HepG2 (cell line): ENCODE data around the gene NGFR. TPM values are rescaled to one million over a fixed set of nuclear protein-coding genes. Genes with fewer than 3 reads are reported as not detected.
A peak's percentile ranks its signal among the peaks of the same experiment; 100 is the strongest.

Experiments
- ATF1 ChIP-seq: IDR thresholded peaks from 2 replicates; pipeline ENCODE4 v1.6.1; 2016; ENCODE audit warnings: mild to moderate bottlenecking, control low read depth
- JDP2 ChIP-seq: sonication (generic); formaldehyde crosslinking; IDR thresholded peaks from 2 replicates; pipeline ENCODE4 v1.8.1; 2022; ENCODE audit warnings: missing genetic modification reagents, borderline replicate concordance
- MAF1 ChIP-seq: sonication (generic); formaldehyde crosslinking; IDR thresholded peaks from 2 replicates; pipeline ENCODE4 v1.5.0; 2020; ENCODE audit warnings: missing genetic modification reagents, borderline replicate concordance
- MXD1 ChIP-seq: sonication (generic); formaldehyde crosslinking; IDR thresholded peaks from 2 replicates; pipeline ENCODE4 v1.4.0; 2020; ENCODE audit warnings: mild to moderate bottlenecking, missing genetic modification reagents
- NR2F6 ChIP-seq, 2 experiments: IDR thresholded peaks; 2 replicates each; pipeline ENCODE4 v1.6.1; 2016; ENCODE audit warnings: antibody characterized with exemption in 1 of 2, mild to moderate bottlenecking in 1 of 2
- PHF20 ChIP-seq: sonication (generic); formaldehyde crosslinking; IDR thresholded peaks from 2 replicates; pipeline ENCODE4 v1.5.0; 2020; ENCODE audit warnings: mild to moderate bottlenecking, missing genetic modification reagents
- PRDM10 ChIP-seq: sonication (generic); formaldehyde crosslinking; IDR thresholded peaks from 2 replicates; pipeline ENCODE4 v1.4.0; 2020; ENCODE audit warnings: low read depth, missing genetic modification reagents
- RBFOX2 ChIP-seq: fragments of 200-400 bp; formaldehyde crosslinking; IDR thresholded peaks from 2 replicates; pipeline ENCODE4 v1.6.1; 2017; ENCODE audit warnings: low read depth, mild to moderate bottlenecking, low read length
- RCOR2 ChIP-seq: IDR thresholded peaks from 2 replicates; pipeline ENCODE4 v1.6.1; 2016; ENCODE audit warnings: missing biosample characterization, missing genetic modification reagents
- SMAD1 ChIP-seq: sonication (generic); formaldehyde crosslinking; IDR thresholded peaks from 2 replicates; pipeline ENCODE4 v1.4.0; 2020; ENCODE audit warnings: missing genetic modification reagents, low read depth, mild to moderate bottlenecking, borderline replicate concordance
- SOX6 ChIP-seq, 2 experiments: fragments of 450-650 bp in 1 of 2; sonication (generic) in 1 of 2; formaldehyde crosslinking in 1 of 2; IDR thresholded peaks; 2 replicates each; pipeline versions ENCODE4 v1.4.0 to v1.6.1; 2017 to 2020; ENCODE audit warnings: antibody characterized with exemption in 1 of 2, mild to moderate bottlenecking in 1 of 2, missing genetic modification reagents in 1 of 2
- SP4 ChIP-seq: sonication (generic); formaldehyde crosslinking; IDR thresholded peaks from 2 replicates; pipeline ENCODE4 v1.8.1; 2023; ENCODE audit warnings: mild to moderate bottlenecking, missing genetic modification reagents
- YY1 ChIP-seq: IDR thresholded peaks from 2 replicates; pipeline ENCODE4 v1.6.1; 2011; ENCODE audit warnings: low read length, low read depth, moderate library complexity, mild to moderate bottlenecking; ENCODE audit not compliant: insufficient read depth, insufficient replicate concordance
- ZNF446 ChIP-seq: sonication (generic); formaldehyde crosslinking; IDR thresholded peaks from 2 replicates; pipeline ENCODE4 v1.5.0; 2020; ENCODE audit warnings: mild to moderate bottlenecking, missing genetic modification reagents
- ZNF510 ChIP-seq: sonication (generic); formaldehyde crosslinking; IDR thresholded peaks from 2 replicates; pipeline ENCODE4 v1.4.0; 2020; ENCODE audit warnings: low read depth, mild to moderate bottlenecking, missing genetic modification reagents
- ZNF513 ChIP-seq: sonication (generic); formaldehyde crosslinking; conservative IDR thresholded peaks from 2 replicates; pipeline ENCODE4 v1.5.0; 2020; ENCODE audit warnings: missing genetic modification reagents
- ZNF607 ChIP-seq: sonication (generic); formaldehyde crosslinking; IDR thresholded peaks from 2 replicates; pipeline ENCODE4 v1.5.1; 2020; ENCODE audit warnings: missing genetic modification reagents, mild to moderate bottlenecking, borderline replicate concordance
- ZNF619 ChIP-seq: sonication (generic); formaldehyde crosslinking; IDR thresholded peaks from 2 replicates; pipeline ENCODE4 v1.4.0; 2020; ENCODE audit warnings: mild to moderate bottlenecking, missing genetic modification reagents
- ZNF724P ChIP-seq: sonication (generic); formaldehyde crosslinking; IDR thresholded peaks from 2 replicates; pipeline ENCODE4 v1.8.0; 2022; ENCODE audit warnings: missing genetic modification reagents, borderline replicate concordance
- ZSCAN25 ChIP-seq: sonication (generic); formaldehyde crosslinking; IDR thresholded peaks from 2 replicates; pipeline ENCODE4 v1.8.0; 2022; ENCODE audit warnings: mild to moderate bottlenecking, missing genetic modification reagents
- polyA plus RNA-seq, 8 experiments: library from polyadenylated mRNA; depleted of rRNA in 3 of 8; stranded (reverse) in 7 of 8; unstranded in 1 of 8; fragments of >200 nt; fragmentation: Illumina TruSeq in 4 of 8; extraction: Trizol in 4 of 8; gene quantifications; 2 replicates each; pipeline versions ENCODE4 v1.2.1 to v1.2.3, GENCODE V29; 2011 to 2016; ENCODE audit warnings: low read depth in 4 of 8, missing spikeins in 1 of 8, mixed read lengths in 1 of 8; ENCODE audit not compliant: insufficient read depth in 1 of 8
- total RNA-seq, 5 experiments: library from RNA; depleted of rRNA; stranded (reverse); fragments of >200 nt; fragmentation: Illumina TruSeq; extraction: Trizol; gene quantifications; 2 replicates each; pipeline ENCODE4 v1.2.3, GENCODE V29; 2016; ENCODE audit warnings: low read depth in 1 of 5
- TF ChIP-seq, protein P1 (sequence below): sonication (generic); formaldehyde crosslinking; IDR thresholded peaks from 2 replicates; pipeline ENCODE4 v1.4.0; 2020; ENCODE audit warnings: missing genetic modification reagents

The NGFR gene
- total and polyA plus RNA-seq, 2 of the 13 experiments (the other 11 are each of a cell fraction or from before 2014, with no cell fraction given) = 1.1 to 1.8 TPM

GRCh38 chr17:49515196-49515770, 20.2 kb downstream of the NGFR start (continued):
- TF ChIP-seq PRDM10 (no peak), ZNF446 (CRISPR knock-in tag) (no peak), ATF1 (no peak), ZNF510 (CRISPR knock-in tag) (no peak), ZNF724P (CRISPR knock-in tag) (no peak), YY1 (peak; percentile 46), SOX6 (IDR thresholded peaks at IDR 0.05) (no peak), SOX6 (CRISPR knock-in tag; IDR thresholded peaks at IDR 0.05) (peak; percentile 39), SP4 (CRISPR knock-in tag) (peak; percentile 52; the same call in 1 of the 2 replicates), MAF1 (CRISPR knock-in tag) (no peak), RCOR2 (CRISPR knock-in tag) (peak; percentile 71; the same call in 1 of the 2 replicates), ZSCAN25 (CRISPR knock-in tag) (no peak; the same call in 1 of the 2 replicates), ZNF607 (CRISPR knock-in tag) (no peak; the same call in 1 of the 2 replicates), ZNF619 (CRISPR knock-in tag) (peak; percentile 81), NR2F6 (IDR thresholded peaks at IDR 0.05) (no peak), NR2F6 (CRISPR knock-in tag; IDR thresholded peaks at IDR 0.05) (peak; percentile 69), PHF20 (CRISPR knock-in tag) (peak; percentile 69; the same call in 1 of the 2 replicates), SMAD1 (peak; percentile 87; the same call in 1 of the 2 replicates), JDP2 (CRISPR knock-in tag) (no peak), MXD1 (CRISPR knock-in tag) (peak; percentile 88), ZNF513 (CRISPR knock-in tag) (no peak), RBFOX2 (peak; percentile 42; the same call in 1 of the 2 replicates)
- TF ChIP-seq, protein P1, sequence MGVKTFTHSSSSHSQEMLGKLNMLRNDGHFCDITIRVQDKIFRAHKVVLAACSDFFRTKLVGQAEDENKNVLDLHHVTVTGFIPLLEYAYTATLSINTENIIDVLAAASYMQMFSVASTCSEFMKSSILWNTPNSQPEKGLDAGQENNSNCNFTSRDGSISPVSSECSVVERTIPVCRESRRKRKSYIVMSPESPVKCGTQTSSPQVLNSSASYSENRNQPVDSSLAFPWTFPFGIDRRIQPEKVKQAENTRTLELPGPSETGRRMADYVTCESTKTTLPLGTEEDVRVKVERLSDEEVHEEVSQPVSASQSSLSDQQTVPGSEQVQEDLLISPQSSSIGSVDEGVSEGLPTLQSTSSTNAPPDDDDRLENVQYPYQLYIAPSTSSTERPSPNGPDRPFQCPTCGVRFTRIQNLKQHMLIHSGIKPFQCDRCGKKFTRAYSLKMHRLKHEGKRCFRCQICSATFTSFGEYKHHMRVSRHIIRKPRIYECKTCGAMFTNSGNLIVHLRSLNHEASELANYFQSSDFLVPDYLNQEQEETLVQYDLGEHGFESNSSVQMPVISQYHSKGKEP (CRISPR knock-in tag) = peak; percentile 84
